ENCODE measurements around the gene TTC27. TPM values are rescaled to one million over a fixed set of nuclear protein-coding genes. Genes with fewer than 3 reads are reported as not detected.
A peak's percentile ranks its signal among the peaks of the same experiment; 100 is the strongest.
"Not testable (repeated sequence)": the region's sequence is repeated elsewhere in the genome, so short reads cannot be mapped to it uniquely, and the experiment has no call there.

TTC27 gene
- total RNA-seq, 1 donor from 2014 or later = 4.7 TPM

GRCh38 chr2:32750880-32751279 is 123.0 kb downstream of the TTC27 start:
- ATAC-seq (no peak), DNase-seq (ENCODE audit: low spot score) (no peak)

GRCh38 chr2:32752205-32752604 is 124.4 kb downstream of the TTC27 start:
- ATAC-seq = no peak
- DNase-seq (ENCODE audit: low spot score) = no peak

GRCh38 chr2:32752952-32753351 is 125.1 kb downstream of the TTC27 start:
- no peak for ATAC-seq
- no peak for DNase-seq (ENCODE audit: low spot score)

GRCh38 chr2:32754676-32755075 is 126.8 kb downstream of the TTC27 start:
- DNase-seq (ENCODE audit: low spot score); ATAC-seq: not testable (repeated sequence)

- ATAC-seq = peak; percentile 52
- DNase-seq (ENCODE audit: low spot score) = no peak
Measured at GRCh38 chr2:32755666-32756065, 127.8 kb downstream of the TTC27 start.

GRCh38 chr2:32756074-32756727 is 128.4 kb downstream of the TTC27 start:
- DNase-seq (ENCODE audit: low spot score) (no peak), ATAC-seq (peak; percentile 63)

- DNase-seq (ENCODE audit: low spot score) (no peak), ATAC-seq (no peak)
Measured at GRCh38 chr2:32758232-32758631, 130.4 kb downstream of the TTC27 start.

- no peak for ATAC-seq
Measured at GRCh38 chr2:32760628-32761027, 132.8 kb downstream of the TTC27 start.

GRCh38 chr2:32768387-32769174 is 140.7 kb downstream of the TTC27 start:
- ATAC-seq = no peak
- no peak for DNase-seq (ENCODE audit: low spot score)

More at GRCh38 chr2:32760628-32761027, 132.8 kb downstream of the TTC27 start:
- DNase-seq (ENCODE audit: low spot score) = no peak

- DNase-seq (ENCODE audit: low spot score) (no peak), ATAC-seq (no peak)
Measured at GRCh38 chr2:32770360-32770759, 142.5 kb downstream of the TTC27 start.

GRCh38 chr2:32772638-32773447 is 145.0 kb downstream of the TTC27 start:
- peak; percentile 84 for ATAC-seq
- no peak for DNase-seq (ENCODE audit: low spot score)

GRCh38 chr2:32773448-32773808 is 145.6 kb downstream of the TTC27 start:
- ATAC-seq (no peak), DNase-seq (ENCODE audit: low spot score) (no peak)

GRCh38 chr2:32775954-32776353 is 148.1 kb downstream of the TTC27 start:
- ATAC-seq (no peak), DNase-seq (ENCODE audit: low spot score) (no peak)

- DNase-seq (ENCODE audit: low spot score) = no peak
Measured at GRCh38 chr2:32777714-32778113, 149.9 kb downstream of the TTC27 start.

GRCh38 chr2:32780961-32781360 is 153.1 kb downstream of the TTC27 start:
- DNase-seq (ENCODE audit: low spot score) = no peak
- no peak for ATAC-seq

More at GRCh38 chr2:32777714-32778113, 149.9 kb downstream of the TTC27 start:
- no peak for ATAC-seq

- DNase-seq (ENCODE audit: low spot score) (no peak), ATAC-seq (no peak)
Measured at GRCh38 chr2:32783469-32783868, 155.6 kb downstream of the TTC27 start.

GRCh38 chr2:32783933-32784332 is 156.1 kb downstream of the TTC27 start:
- DNase-seq (ENCODE audit: low spot score) (no peak), ATAC-seq (no peak)

GRCh38 chr2:32787207-32787606 is 159.4 kb downstream of the TTC27 start:
- DNase-seq (ENCODE audit: low spot score) (no peak), ATAC-seq (no peak)

- DNase-seq (ENCODE audit: low spot score) = no peak
- ATAC-seq = no peak
Measured at GRCh38 chr2:32788114-32788513, 160.3 kb downstream of the TTC27 start.

GRCh38 chr2:32792416-32792815 is 164.6 kb downstream of the TTC27 start:
- peak; percentile 49 for DNase-seq (ENCODE audit: low spot score)

GRCh38 chr2:32798829-32799228 is 171.0 kb downstream of the TTC27 start:
- no peak for ATAC-seq
- no peak for DNase-seq (ENCODE audit: low spot score)

More at GRCh38 chr2:32792416-32792815, 164.6 kb downstream of the TTC27 start:
- ATAC-seq = peak; percentile 71
